IPS-11a (cell line): Measurements from ENCODE around the gene DUSP16.
"Not testable (repeated sequence)": the region's sequence is repeated elsewhere in the genome, so short reads cannot be mapped to it uniquely, and the experiment has no call there.

Source experiments
- H3K4me3 ChIP-seq: one replicate; pipeline ENCODE4 v1.5.1; 2013; ENCODE audit warnings: low read depth, low read length, control low read depth

Gene DUSP16

DNA sequence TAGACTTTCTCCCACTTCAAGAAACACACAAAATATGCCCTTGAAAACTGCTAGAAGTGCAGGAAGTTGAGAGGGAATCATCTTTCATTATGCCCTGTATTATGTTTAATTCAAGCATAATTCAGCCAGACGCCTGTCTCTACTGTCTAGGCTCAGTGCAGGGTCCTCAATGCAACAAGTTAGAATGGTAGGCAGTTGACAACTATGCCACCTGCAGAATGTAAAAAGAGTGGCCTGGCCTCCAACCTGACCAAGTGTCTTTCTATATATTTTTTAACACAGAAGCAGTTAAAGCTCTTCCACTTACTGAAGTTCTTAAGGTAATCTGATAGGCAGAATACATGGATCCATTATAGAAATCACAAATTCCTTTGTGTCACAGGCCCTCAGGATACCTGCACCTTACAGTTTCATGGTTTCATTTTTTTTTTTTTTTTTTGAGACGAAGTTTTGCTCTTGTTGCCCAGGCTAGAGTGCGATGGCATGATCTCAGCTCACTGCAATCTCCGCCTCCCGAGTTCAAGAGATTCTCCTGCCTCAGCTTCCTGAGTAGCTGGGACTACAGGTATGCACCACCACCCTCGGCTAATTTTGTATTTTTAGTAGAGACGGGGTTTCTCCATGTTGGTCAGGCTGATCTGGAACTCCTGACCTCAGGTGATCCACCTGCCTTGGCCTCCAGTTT lies 60.4 kb downstream of the DUSP16 start:
- H3K4me3 ChIP-seq: not testable (repeated sequence)

DNA sequence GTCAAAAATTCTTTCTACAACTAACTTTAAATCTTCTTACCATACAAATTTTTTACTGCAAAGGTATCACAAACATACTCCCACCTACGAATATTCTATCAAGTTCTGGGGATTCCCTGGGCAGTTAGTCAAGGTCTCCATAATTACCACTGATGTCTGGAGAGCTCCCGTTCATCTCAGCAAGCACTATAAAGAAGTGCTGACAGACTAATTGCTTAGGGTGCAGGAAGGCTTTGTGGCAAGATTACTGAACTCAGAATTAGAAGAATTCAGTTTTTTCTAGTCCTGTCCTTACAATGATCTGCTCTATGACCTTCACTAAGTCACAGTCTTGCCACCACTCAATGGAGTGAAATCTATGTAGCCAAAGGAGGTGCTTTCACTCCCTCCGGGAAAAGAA lies 61.5 kb downstream of the DUSP16 start:
- H3K4me3 ChIP-seq: no peak overlapping the region

DNA sequence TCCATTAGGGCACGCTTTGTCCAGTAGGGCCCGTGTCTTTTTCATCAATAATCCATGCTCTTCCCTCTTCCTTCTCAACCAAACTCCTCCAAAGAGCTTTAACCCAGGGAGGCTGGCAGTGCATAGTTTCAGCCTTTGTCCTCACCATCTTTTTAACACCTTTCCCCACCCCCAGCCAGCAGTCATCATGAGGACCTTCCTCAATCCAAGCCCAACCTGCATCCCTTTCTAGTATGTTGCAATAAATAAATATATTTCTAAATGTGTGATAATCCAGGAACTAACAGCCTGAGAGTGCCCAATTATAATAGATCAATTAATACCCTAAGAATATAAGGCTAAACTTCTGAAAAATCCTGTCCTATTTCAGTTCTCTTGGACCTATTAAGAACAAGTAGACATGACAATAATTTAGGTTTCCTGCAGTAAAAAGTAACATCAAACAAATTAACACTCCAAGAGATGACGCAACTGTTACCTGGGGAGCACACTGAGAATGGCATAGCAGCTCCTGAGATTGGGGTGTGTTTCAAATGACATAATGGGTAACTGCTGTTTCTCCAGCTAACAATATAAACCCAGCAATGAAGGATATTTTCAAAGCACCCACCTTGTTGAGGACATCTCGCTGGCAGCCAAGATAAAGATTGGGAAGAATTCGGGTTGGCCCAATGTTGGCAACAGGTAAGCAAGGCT lies 62.6 kb downstream of the DUSP16 start:
- no peak overlapping the region for H3K4me3 ChIP-seq

DNA sequence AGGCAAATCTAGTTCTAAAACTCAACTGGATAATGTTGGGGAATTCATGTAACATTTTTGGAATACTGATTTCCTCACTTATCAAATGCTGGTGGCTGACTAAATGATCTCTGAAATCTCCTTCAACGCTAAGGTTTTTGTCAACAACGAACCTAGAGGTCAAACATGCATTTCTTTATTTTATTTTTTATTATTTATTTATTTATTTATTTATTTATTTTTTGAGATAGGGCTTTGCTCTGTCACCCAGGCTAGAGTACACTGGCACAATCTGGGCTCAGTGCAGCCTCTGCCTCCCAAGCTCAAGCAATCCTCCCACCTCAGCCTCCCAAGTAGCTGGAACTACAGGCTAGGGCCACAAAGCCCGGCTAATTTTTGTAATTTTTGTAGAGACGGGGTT lies 64.5 kb downstream of the DUSP16 start:
- H3K4me3 ChIP-seq: no peak overlapping the region

DNA sequence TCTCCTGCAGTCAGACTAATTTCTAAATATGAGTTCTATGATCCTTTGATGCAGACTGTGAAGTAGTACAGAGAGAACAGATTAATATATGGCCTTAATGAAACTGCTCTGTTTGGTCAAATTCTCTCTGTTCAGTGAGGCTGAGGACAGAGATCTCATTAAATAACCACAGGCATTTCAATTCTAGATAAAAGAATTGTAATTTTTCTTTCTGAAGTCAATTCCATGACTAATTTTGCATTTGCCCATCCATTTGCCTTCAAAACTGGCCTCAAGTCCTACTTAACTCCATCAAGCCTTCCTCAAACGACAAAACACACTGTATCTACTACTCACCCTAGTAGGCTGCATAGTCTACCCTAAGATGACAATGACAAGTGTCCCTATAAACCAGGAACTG lies 67.1 kb downstream of the DUSP16 start:
- no peak overlapping the region for H3K4me3 ChIP-seq

DNA sequence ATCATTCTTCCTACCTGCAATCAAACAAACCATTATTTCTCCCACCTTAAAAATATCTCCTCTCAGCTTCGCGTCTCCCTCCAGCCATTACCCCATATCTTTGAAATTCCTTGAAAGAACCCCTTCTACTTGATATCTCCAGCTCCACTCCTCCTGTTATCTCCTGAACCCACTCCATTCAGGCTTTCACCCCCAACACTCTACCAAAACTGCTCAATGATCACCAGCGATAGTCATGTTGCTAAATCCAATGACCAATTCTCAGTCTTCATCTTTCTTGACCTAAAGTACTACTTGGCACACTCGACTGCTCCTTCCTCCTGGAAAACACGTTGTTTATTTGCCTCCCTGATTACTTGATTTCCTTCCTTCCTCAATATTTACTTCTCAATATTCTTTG lies 70.1 kb downstream of the DUSP16 start:
- H3K4me3 ChIP-seq: no peak overlapping the region

DNA sequence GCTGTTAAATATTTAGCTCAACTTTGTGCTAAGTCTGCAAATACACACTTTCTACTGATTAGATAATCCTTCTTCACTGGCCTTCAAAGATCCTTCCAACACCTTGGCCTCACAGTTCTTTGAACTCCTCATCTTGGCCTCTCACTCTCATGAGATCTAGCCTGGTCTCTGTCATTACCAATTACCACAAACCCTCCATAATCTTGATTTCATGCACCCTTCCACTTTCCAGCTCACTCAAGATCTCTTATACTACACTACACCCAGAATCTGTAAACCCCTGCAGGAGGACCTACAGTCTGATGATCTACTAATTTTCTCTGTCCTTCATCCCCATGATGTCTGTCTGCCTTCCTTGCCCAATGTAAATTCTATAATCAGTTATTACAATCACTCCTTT lies 71.1 kb downstream of the DUSP16 start:
- H3K4me3 ChIP-seq: no peak overlapping the region

DNA sequence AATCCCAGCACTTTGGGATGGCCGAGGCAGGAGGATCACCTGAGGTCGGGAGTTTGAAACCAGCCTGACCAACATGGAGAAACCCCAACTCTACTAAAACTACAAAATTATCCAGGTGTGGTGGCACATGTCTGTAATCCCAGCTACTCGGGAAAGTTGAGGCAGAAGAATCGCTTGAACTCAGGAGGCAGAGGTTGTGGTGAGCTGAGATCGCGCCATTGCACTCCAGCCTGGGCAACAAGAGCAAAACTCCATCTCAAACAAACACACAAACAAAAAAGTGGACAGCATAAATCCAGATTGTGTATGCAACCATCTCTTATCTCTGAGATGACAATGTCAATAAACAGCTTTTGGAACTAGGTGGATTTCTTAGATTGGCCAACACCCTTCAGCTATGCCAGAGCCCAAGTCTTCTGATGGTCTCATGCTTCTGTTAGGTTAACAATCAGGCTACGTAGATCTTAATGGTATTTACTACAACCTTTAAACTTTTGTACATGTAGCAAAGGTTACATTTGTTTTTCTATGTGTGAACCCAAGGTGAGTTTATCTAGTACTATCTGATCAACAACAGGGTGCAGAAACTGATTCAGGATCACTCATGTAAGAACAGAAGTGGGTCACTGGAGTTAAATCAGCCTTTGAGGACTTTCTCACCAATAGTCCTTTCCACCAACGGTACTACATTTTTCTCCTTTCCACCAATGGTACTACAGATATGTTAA lies 73.7 kb downstream of the DUSP16 start:
- H3K4me3 ChIP-seq: no peak overlapping the region

DNA sequence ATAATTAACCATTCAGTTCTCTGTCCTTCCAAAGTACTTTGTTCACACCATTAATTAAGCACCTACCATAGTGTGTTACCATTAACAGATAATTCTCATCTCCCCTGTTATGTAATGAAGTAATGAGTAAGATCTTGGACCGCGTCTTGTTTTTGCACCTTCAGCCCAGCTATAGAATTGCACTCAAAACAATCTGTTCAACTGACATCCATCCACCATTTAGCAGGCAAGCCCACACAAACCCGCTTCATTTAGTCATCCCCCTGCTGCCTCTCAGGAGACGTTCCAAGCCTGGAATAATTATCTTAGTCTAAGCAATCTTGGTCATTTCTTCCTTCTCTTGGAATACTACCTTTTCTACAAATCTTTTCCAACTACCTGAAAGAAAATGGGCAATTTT lies 74.4 kb downstream of the DUSP16 start:
- no peak overlapping the region for H3K4me3 ChIP-seq

DNA sequence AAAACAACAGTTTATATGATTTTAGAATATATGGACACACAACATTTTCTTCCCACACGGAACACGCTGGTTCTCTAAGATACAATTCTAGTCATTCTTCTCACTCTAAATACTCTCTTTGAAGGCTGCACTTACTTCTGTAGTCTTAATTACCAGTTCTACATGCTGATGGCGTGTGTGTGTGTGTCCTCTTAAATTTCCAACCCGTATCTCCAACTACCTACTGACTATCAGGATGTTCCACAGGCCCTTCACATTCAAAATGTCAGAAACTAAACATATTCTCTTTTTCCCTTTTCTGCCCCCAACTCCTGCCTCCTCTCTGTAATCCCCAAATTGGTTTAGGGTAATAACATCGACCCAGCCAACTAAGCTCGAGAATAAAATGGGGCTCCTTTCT lies 75.2 kb downstream of the DUSP16 start:
- no peak overlapping the region for H3K4me3 ChIP-seq

DNA sequence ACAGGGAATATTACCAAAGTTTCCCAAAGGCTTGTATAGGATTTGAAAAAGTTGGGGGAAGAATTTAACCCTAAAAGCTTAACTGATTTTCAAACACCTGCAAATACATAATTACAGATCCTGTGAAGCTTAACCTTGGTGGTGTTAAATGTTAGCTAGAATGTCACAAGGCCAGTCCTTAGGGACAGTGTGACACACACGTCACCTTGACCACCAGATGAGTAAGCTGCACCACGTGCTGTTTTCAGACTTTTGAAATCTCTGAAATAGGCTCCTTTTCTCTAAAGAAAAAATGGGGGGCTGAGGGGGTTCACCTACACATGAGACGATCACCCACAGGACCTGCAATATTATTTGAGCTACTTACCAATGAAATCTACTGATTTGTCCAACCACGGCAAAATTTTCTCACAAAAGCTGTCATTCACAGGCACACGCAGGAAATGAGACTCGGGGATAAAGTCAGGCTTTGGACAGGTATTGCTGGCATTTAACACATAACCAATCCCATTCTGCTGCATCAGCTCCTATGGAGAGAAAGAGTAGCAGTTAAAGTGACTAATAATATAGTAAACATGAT lies 75.9 kb downstream of the DUSP16 start:
- no peak overlapping the region for H3K4me3 ChIP-seq

DNA sequence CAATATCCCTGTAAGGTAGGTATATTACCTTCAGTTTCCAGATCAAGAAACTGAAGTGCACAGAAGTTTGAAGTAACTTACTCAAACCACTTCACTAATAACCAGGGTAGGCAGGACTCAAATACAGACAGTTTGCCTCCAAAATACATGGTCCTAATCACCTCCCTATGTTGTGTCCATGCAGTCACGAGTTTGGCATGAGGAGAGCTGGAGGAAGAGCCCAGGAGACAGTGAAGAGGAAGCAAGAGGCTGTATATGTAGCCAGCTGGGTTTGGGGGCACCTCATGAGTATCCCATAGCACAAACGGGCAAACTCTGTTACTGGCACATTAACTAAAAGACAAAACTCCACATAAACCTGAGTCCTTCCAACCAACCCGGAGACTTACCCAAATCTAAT lies 79.2 kb downstream of the DUSP16 start:
- no peak overlapping the region for H3K4me3 ChIP-seq

DNA sequence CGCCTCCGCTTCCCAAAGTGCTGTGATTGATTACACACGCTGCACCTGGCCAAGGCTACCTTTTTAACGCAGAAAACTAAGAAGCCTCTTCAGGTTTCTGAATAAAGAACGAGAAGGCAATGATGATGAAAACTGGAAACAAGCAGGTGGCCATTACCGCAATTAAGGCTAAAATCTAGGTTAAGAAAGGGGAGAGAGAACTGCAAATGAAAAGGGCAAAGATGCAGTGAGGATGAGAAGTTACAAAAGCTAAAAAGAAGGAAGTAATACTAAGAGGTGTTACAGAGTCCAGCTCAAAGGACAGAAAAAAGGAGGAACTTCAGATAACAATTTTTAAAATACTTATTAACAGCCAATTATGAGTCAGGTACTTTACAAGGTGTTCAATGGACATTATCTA lies 79.7 kb downstream of the DUSP16 start:
- no peak overlapping the region for H3K4me3 ChIP-seq

DNA sequence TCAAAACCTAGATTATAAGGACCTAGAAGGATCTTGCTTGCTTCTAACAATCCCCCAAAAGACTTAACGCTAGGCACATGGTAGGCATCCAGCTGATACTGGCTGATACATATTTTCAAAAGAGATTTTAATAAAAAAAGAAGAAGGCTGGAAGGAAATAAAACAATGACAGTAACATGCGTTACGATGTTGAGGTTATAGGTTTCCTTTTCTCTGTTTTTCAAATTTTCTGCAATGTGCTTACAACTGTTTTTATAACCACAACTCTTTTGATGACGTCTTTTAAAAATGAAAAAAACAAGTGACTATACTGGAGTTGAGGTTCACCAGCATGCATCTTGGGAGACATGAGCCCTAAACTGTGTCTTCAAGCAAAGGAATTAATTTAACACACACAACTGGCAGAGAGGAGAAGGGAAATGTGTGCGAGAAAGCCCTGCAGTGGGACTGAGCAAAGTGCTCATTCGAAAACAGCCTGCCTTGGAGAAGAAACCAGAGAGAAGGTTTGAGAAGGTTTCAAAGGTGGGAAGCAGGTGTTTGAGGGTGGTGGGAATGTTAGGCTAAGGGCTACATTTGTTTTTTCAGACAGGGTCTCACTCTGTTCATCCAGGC lies 80.4 kb downstream of the DUSP16 start:
- H3K4me3 ChIP-seq: no peak overlapping the region

DNA sequence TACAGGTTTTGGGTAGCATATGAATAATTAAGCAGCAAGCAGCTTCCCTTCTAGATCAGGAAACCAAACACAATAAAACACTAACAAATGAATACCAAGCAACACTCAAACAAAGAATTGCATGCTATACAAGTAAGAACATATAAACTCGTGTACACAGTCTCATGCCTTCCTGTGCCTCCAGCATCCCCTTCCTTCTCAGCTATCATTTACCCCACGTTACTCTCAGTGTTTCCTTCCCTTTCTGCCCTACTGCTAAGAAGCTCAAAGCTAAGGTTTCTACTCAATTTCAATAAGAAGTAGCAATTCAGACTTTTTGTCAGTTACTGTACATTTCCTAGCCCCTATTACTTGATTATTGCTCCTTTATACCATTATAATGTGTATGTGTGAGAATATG lies 81.0 kb downstream of the DUSP16 start:
- no peak overlapping the region for H3K4me3 ChIP-seq

DNA sequence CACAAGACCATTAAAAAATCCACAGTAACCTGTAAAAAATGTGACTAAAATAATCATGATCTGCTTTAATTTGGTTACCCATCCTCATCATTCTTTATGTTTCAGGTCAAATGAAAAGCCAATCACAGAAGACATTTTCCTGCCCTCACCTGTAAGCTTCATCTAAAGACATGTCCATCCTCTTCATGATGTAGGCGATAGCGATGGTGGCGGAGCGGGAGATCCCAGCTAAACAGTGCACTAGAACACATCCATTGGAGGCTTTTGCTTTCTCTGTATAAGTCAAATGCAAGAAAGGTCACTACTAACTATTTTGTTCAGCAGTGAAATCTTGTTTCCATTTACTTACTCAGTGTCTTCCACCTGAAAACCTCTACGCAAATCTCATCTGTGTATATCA lies 82.6 kb downstream of the DUSP16 start:
- H3K4me3 ChIP-seq: no peak overlapping the region

DNA sequence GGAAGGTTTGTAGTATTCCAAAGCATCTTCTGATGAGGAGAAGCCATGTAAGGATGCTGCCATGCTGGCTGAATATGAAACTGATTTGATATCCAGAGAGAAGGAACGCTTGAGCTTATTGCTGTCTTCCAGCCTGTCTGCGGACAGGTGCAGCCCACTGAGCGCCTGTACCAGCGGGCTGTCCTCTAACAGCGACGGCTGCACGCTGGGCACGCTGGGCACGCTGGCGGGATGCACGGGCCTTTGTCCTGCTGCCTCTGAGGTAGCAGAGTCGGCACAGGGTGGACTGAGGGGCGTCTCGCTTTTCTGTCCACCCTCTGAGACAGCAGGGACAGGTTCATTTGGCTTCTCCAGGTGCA lies 85.2 kb downstream of the DUSP16 start:
- no peak overlapping the region for H3K4me3 ChIP-seq

DNA sequence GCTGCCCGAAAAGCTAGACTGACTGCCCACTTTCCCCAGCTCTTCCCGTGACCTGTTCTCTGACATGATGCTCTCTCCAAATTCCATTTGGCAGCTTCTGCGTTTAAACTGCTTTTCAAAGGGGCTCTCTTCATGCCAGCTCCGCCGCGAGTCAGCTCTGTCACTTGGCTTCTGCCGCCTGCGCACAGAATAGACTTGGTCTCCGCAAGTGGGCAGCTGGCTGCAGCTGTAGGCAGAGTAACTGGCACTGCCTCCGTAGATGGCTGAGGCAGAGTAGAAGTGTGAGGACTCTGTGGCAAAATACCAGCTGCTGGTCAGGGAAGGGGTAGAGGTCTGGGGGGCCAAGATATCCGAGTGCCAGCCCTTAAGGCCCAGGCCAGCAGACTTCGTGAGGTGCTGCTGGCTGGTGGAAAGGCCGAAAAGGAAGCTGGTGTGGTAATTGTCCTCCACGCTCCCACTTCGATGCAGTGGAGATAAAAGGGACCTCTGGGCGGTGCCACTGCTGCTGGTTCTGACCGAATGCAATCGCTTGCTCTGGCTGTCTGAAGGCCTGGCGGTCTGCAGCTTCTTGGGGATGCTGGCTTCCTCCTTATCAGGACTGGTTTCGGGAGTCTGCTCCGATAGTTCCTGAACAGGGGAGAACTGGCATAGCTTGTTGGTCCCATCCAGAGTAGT lies 85.7 kb downstream of the DUSP16 start:
- H3K4me3 ChIP-seq: no peak overlapping the region

DNA sequence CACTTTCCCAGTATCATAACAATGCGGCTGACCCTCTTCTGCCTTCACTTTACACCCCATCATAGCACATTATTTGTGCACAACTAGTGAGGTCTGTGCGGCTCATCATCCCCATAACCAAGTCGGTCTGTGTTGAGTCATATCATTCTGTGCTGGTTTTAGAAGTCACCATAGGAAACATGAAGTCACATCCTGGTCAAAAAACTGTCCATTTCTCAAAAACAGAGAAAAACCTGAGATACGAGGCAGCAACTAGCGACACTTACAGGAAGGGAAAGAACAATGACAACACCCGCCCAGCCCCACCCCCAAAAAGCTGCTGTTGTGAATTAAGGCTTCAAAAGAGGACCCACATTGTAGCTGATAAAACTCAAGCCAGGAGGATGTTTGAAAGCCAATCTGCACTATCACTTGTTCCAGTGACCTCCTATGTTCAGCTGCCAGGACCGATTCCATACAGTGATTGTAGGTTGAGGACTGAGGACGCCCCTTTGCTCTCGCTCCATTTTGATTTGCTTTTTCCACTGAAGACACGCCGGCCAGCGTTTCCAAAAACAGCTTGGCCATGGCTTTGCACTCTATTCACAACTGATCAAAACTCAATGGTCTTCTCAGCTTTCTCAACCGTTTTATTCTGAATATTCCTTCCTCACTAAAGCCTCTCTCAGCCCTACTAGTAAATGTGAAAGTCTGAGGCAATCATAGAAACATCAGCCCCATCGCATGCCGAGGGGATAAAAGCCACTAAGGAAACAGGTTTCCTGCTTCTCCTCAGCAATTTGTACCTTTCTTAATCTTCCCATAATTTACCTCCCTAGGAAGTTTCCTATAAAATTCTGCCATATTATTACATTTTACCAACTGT lies 87.5 kb downstream of the DUSP16 start:
- no peak overlapping the region for H3K4me3 ChIP-seq

DNA sequence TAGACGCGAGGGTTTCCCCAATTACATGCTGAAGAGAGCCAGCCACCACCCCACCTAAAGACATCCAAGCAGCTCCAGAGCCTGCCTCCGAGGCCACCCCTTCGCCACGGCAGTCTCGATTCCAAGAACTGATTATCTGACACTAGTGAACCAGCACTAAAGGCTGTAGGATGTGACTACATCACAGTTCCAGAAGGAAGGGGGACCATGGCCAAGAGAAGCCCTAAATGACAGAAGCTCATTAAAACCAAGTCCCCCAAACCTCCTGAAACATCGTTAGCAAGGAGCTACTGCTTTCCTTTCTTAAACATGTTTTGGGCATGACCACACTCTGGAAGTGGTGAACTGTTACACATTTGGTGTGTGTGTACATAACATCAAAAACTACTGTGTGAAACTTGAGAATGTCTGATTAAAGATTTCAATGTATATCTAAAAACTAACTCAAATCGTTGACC lies 88.2 kb downstream of the DUSP16 start:
- no peak overlapping the region for H3K4me3 ChIP-seq
